NCI-H2227 (cell line): ENCODE results near the gene LHCGR.
"Not testable (repeated sequence)": the region's sequence is repeated elsewhere in the genome, so short reads cannot be mapped to it uniquely, and the experiment has no call there.

Experiments
- DNase-seq: peaks from one replicate; lab custom pipeline; 2025; ENCODE audit not compliant: unreplicated experiment; lab: John Stamatoyannopoulos, UW

LHCGR gene

GRCh38 chr2:48713647-48714046 lies 41.9 kb downstream of the LHCGR start:
- DNase-seq = no peak

DNA sequence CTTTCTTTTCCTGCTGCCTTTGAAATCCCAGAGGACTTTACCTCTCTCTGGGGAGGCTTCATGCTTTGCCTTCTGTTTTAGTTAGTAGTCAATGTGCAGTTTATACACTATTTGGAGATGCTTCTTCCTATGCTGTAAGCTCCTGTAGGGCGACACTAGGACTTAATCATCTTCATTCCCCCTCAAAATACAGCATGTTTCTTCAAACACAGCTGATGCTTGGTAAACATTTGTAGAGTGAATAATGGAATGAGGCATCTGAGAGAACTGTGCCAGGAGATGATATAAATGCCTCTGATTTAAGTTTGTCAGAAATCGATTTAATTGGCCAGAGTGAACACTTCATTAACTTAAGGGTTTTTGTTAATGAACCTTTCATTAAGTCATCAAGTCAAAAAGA lies 43.4 kb downstream of the LHCGR start:
- no peak for DNase-seq

DNA sequence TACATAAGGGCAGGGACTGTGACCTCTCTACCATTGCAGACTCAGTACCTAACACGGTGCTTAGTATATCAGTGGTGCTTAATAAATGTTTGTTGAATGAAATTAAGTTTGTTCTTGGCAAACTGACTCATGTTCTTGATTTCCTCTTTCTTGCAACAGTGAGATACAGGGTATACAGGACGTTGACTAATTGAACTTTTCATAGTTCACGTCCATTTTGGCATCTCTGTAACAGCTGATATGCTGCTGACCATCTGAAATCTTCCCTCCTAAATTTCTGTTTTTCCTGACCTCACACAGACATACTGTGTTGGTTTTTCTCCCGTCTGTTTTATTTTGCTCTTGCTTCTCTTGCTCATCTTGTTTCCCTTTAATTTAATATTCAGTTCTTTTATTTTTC lies 44.2 kb downstream of the LHCGR start:
- no peak for DNase-seq

- DNase-seq = no peak
These were observed 46.2 kb downstream of the LHCGR start for GRCh38 chr2:48709096-48710034.

- no peak for DNase-seq
These were observed 48.1 kb downstream of the LHCGR start for GRCh38 chr2:48707466-48707865.

- not testable (repeated sequence) for DNase-seq
These were observed 51.9 kb downstream of the LHCGR start for GRCh38 chr2:48703621-48704020.

- DNase-seq = no peak
These were observed 56.1 kb downstream of the LHCGR start for GRCh38 chr2:48699348-48699930.

GRCh38 chr2:48696881-48697280 lies 58.6 kb downstream of the LHCGR start:
- no peak for DNase-seq

GRCh38 chr2:48695991-48696390 lies 59.5 kb downstream of the LHCGR start:
- DNase-seq = no peak

DNA sequence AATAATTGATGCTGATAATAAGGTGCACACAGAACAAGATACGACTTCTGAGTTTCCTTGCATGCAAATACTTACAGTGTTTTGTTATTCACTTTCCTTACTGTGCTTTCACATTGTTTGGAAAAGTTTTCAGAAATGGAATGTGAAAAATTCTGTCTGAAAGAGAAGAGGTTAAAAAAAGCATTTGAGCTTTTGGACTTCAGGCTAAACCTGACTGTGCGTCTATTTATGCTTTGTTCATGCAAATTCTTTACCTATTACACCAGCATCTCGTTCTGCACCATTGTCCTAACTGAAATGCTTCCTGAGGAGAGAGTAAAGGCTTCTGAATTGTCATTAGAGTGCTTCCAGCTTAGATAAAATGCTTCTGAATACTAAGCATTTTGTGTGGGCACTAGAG lies 61.4 kb downstream of the LHCGR start:
- no peak for DNase-seq

- no peak for DNase-seq
These were observed 61.9 kb downstream of the LHCGR start for GRCh38 chr2:48693645-48694044.

- no peak for DNase-seq
These were observed 62.5 kb downstream of the LHCGR start for GRCh38 chr2:48693066-48693465.

DNA sequence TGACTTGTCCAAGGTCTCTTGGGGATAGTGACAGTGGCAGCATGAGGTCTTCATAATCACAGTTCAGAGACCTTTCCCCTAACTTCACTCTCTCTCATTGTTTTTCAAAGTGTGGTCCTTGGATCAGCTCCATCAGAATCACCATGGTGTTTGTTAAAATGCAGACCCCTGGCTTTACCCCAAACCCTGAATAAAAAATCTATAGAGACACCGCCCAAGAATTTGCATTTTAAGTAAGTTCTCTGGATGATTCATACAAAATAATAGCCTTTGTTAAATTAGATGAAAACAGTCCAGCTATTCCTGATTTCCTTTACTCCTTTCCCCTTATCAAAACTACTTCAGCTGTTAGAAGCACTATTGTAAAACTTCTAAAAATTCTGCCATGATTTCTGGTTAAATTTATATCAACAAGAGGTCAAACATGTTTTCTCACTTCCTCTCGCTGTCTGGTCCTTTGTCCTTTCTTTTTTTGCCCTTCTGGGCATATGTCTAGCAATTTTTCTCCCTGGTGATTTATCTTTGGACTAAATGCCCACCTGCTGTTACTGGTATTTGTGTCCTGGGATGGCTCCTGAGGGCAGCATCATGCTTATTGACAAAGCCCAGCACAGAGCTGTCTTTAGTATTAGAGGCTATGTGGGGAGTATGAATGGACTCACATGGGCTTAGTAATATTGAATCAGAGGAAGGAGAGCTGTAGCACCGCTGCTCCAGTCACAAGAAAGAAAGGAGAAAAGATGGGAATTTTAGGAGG lies 63.4 kb downstream of the LHCGR start:
- DNase-seq = no peak

- DNase-seq = no peak
These were observed 70.4 kb downstream of the LHCGR start for GRCh38 chr2:48685126-48685525.

GRCh38 chr2:48677450-48677849 lies 78.1 kb downstream of the LHCGR start:
- DNase-seq = no peak

GRCh38 chr2:48674933-48675332 lies 80.6 kb downstream of the LHCGR start:
- DNase-seq = no peak

DNA sequence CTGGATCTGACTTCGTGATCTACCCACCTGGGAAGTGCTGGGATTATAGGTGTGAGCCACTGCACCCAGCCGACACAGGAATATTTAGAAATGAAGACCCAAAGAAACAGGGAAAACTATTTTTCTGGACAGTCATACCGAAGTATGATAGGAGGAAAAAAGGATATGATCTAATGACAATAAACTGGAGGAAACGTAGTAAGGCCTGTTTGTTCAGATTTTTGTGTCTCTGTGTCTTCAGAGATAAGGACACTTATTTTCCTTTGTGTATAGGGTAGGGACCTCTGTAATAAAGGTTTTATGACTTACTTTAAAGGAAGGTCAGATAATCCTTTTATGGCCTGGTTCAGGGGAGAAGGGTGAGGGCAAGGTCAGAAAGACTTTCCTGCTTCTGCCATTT lies 81.9 kb downstream of the LHCGR start:
- DNase-seq = no peak

- DNase-seq = no peak
These were observed 86.5 kb downstream of the LHCGR start for GRCh38 chr2:48668992-48669391.

DNA sequence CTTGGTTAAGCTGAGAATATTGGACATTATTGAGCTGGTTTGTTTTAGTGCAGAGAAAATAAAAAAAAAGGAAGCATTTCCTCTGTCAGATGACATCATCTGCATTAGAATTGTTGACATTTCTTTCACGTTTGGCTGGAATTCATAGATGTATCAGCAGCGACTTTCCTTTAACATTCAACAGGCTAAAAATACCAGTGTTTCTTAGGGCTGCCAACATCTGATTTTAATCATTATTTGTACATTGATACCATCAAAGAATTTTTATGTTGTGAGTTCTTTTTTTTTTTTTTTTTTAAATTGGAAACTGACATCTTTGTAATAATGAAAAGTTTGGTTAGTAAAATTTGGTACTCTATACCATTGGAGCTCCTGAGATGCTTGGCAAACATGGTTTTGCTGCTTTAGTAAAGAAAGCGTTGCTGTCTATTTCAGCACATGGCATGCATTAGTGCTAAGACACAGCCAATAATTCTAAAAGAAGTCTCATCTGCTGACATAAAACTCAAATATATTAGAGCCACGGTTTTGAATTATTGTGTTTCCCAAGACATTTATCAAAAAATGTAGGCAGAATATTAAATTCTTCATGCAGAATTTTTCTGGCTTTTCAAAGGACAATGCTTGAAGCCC lies 104.2 kb downstream of the LHCGR start:
- no peak for DNase-seq

- no peak for DNase-seq
These were observed 117.3 kb downstream of the LHCGR start for GRCh38 chr2:48638261-48638660.
